Left colon (tissue), 2 donors: ENCODE results near the gene SYNJ2BP. TPM values are rescaled to one million over a fixed set of nuclear protein-coding genes. Genes with fewer than 3 reads are reported as not detected.
"Not testable (repeated sequence)": the region's sequence is repeated elsewhere in the genome, so short reads cannot be mapped to it uniquely, and the experiment has no call there.

Experiments
- ATAC-seq: fragments of 200-7000 bp; cut with Tn5 transposase; one replicate; pipeline ENCODE4 v1.9.1; 2020; ENCODE audit warnings: mild to moderate bottlenecking, moderate library complexity
- DNase-seq, 2 donors: peaks; one replicate each; pipeline ENCODE4 v3.0.0-alpha.2; 2020
- intact Hi-C, 2 donors: fragments of 100-400 bp; cut with DNase I in 1 of 2; cut with micrococcal nuclease in 1 of 2; formaldehyde crosslinking; loops; one replicate each; pipeline versions ENCODE4 v1.11.2 to v1.14.0; 2022; cut with DNase I, micrococcal nuclease
- long read RNA-seq: library from polyadenylated mRNA; unstranded; transcript quantifications from one replicate; pipeline ENCODE4 v2.0.0, GENCODE V29; 2021
- total RNA-seq, 2 donors: library from RNA; stranded (reverse); fragmentation: NEBNext Ultra II Directional; extraction: Animal tissue kit (Norgen Biotek cat#: 25700); gene quantifications; one replicate each; pipeline ENCODE4 v1.2.1, GENCODE V29; 2021
- donor health status: DM: no; HTN: no; CAD: no.
- donor health status: DM: yes; HTN: yes; CAD: no.

The SYNJ2BP gene
- 10 to 100 TPM; 50.1 to 57.0 TPM for total RNA-seq
- long read RNA-seq, full-length matches to known transcripts, result 31 of 51 reads
- long read RNA-seq, partial matches to known transcripts, result 3 of 51 reads
- long read RNA-seq, other reads (novel, unspliced or antisense), result 17 of 51 reads

GRCh38 chr14:70416725-70417349 is at the start of gene SYNJ2BP:
TSS of gene SYNJ2BP (minus strand) at chr14:70417090. CDS start at chr14:70416963, 127 bp downstream.
- DNase-seq, result peak; percentile 85 to 88
- intact Hi-C loops, result no loop called here
- peak; percentile 99 for ATAC-seq

DNA sequence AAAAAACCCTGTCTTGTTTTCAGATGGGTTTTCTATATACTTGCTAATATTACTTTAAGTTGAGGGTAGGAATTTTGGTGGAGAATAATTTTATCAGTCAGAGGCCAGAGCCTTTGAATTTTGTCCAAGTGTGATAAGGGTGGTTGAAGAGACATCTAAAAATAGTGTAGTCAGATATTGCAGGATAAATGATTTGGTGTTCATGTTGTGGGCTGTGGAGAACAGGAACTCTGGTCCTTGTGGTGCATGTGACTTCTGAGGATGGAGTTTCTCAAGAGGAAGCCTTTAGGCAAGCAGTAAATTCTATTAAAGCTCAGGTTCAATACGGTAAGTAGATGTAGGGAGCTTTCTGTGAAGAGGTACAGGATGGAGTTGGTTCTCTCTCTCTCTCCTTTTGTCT is 37.8 kb upstream of the SYNJ2BP start:
- intact Hi-C loops, result no loop called here
- no peak for ATAC-seq
- no peak for DNase-seq

- no peak for ATAC-seq
- intact Hi-C loops, result no loop called here
- no peak for DNase-seq
Observed at GRCh38 chr14:70451874-70452273, 35.0 kb upstream of the SYNJ2BP start, which contains the start of gene ADAM21. TSS of gene ADAM21 (plus strand) at chr14:70452174. CDS start at chr14:70457500, 5,326 bp downstream.

GRCh38 chr14:70448633-70449340 is 31.9 kb upstream of the SYNJ2BP start:
- intact Hi-C loops, result no loop called here
- no peak for DNase-seq
- no peak for ATAC-seq

- intact Hi-C loops, result no loop called here
- no peak for ATAC-seq
- DNase-seq, result no peak
Observed at GRCh38 chr14:70442750-70443149, 25.9 kb upstream of the SYNJ2BP start.

DNA sequence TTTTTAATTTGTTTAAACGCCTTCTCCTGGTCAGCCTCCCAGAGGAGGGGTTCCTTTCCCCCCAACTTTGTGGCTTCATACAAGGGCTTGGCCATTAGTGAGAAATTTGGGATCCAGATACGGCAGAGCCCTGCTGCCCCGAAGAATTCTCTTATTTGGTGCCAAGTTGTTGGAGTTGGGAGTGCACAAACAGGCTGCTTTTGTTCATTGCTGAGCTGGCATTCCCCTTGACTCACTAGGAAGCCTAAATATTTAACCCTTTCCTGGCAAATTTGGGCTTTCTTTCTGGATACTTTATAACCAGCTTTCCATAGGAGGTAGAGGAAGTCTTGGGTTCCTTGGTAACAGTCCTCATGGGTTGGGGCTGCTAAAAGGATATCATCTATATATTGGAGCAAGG is 24.8 kb upstream of the SYNJ2BP start:
- DNase-seq (no peak), ATAC-seq (no peak)
- intact Hi-C loops, result no loop called here

- ATAC-seq (no peak), DNase-seq (no peak)
- intact Hi-C loops, result no loop called here
Observed at GRCh38 chr14:70436867-70437266, 20.0 kb upstream of the SYNJ2BP start.

- intact Hi-C loops, ATAC-seq, DNase-seq: not testable (repeated sequence)
Observed at GRCh38 chr14:70426555-70426954, 9.7 kb upstream of the SYNJ2BP start.

- DNase-seq (no peak), ATAC-seq (no peak)
- intact Hi-C loops, result no loop called here
Observed at GRCh38 chr14:70425354-70425753, 8.5 kb upstream of the SYNJ2BP start.

GRCh38 chr14:70422538-70422937 is 5.6 kb upstream of the SYNJ2BP start:
- DNase-seq (no peak), ATAC-seq (no peak)
- intact Hi-C loops, result no loop called here

GRCh38 chr14:70419270-70419931 is 2.5 kb upstream of the SYNJ2BP start:
- intact Hi-C loops, ATAC-seq, DNase-seq: not testable (repeated sequence)

GRCh38 chr14:70416338-70416724 is 559 bp downstream of the SYNJ2BP start:
- intact Hi-C loops, result no loop called here
- DNase-seq (no peak), ATAC-seq (peak; percentile 72)

DNA sequence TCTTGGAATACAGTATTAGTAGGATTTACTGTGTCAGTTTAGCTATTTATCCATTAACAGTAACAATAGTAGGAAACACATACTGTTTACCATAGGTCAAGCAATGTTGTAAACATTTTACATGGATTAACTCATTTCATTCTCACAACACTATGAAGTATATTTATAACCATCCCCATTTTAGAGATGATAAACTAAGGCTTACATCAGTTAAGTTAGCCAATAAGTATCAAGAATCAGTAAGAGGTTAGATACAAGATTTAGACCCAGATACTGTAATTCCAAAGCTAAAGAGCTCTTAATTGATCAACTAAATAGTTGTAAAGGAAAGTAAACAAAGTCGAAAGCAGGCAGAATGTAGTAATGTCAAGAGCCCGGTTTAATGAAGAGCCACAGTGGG is 1.1 kb downstream of the SYNJ2BP start:
- peak; percentile 14 for ATAC-seq
- intact Hi-C loops, result no loop called here

GRCh38 chr14:70407621-70408020 is 9.3 kb downstream of the SYNJ2BP start:
- intact Hi-C loops, result no loop called here
- ATAC-seq, result no peak

More for the DNA sequence above, 1.1 kb downstream of the SYNJ2BP start:
- no peak for DNase-seq

DNA sequence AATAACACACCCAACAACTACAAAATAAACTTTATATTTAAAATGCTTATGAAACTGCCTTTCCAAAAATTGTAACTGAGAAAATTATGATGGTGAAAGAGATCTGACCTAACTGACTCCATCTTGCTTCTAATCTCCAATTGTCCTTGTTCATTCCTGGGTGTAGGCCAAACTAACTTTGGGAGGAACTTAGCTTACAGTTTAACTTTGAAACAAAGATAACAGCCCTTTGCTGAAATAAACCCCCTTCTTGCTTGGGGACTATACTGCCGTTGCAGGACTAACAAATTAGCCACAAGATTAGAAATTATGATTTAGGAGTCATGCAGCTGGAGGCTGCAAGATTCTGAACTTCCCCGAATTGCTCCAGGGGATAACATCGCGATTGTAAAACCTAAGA is 10.7 kb downstream of the SYNJ2BP start:
- ATAC-seq, intact Hi-C loops, DNase-seq: not testable (repeated sequence)

More at GRCh38 chr14:70407621-70408020, 9.3 kb downstream of the SYNJ2BP start:
- no peak for DNase-seq

- intact Hi-C loops, result not testable (repeated sequence)
- peak; percentile 79 for ATAC-seq
- DNase-seq, result peak in 1 of 2 donors; percentile 24
Observed at GRCh38 chr14:70403335-70403734, 13.6 kb downstream of the SYNJ2BP start.

DNA sequence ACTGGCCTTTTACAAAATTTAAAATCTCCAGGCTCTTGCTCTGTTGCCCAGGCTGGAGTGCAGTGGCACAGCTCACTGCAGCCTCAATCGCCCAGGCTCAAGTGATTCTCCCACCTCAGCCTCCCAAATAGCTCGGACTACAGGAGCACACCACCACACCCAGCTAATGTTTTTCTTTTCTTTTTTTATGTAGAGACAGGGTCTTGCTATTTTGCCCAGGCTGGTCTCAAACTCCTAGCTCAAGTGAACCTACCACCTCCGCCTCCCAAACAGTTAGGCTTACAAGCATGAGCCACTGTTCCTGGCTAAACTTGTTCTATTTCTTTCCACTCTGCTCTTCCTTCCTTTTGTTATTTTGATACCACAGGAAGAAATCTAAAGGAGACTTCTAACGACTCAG is 15.2 kb downstream of the SYNJ2BP start:
- intact Hi-C loops, result no loop called here
- DNase-seq (no peak), ATAC-seq (no peak)

DNA sequence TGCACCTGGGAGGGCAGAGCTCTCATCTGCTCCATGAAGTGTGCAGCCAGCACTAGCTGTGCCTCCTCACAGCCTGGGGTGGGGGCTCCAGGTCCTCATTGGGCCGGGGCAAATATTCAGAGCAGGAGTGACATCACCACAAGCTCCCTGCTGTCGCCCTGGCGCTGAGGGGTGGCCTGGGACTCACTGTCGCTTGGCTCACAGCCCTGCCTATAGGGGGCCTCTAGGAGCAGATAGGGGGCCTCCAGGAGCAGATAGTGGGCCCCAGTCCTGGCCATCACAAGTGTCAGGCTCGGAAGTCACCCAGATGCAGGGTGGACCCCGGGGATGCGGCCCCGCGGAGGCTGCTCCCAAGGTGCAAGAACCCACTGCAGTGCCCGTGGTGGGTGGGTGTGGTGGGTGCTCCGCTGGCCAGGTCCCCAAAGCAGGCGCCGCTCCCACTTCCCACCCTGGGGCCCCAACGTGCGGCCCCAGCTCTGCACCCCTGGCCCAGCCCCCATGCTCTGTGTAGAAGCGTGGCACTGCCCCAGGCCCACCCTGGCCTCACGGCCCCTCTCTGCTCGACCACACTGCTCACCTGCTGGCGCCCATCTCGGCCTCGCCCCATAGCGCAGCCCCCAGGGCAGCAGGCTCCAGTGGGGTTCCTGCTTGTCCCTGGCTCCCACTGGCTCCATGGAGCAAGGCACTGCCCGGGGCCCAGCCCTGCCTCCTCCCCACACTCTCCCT is 18.0 kb downstream of the SYNJ2BP start:
- intact Hi-C loops, result no loop called here
- ATAC-seq, result no peak
- no peak for DNase-seq

GRCh38 chr14:70398280-70398679 is 18.6 kb downstream of the SYNJ2BP start:
- DNase-seq, result no peak
- intact Hi-C loops, result no loop called here
- no peak for ATAC-seq
